Eye (tissue), 1 donor: Measurements from ENCODE around the gene MYBBP1A.

Source experiments
- DNase-seq: peaks from one replicate; pipeline ENCODE4 v3.0.0-alpha.2; 2015

The MYBBP1A gene

GRCh38 chr17:4498461-4499397 is 56.5 kb downstream of the MYBBP1A start, which contains the start of gene SPNS2:
SPNS2 (plus strand) TSS chr17:4498881; CDS start chr17:4499048, 167 bp downstream.
- peak; percentile 83 for DNase-seq

GRCh38 chr17:4497101-4497824 is 57.9 kb downstream of the MYBBP1A start:
- DNase-seq = no peak

DNA sequence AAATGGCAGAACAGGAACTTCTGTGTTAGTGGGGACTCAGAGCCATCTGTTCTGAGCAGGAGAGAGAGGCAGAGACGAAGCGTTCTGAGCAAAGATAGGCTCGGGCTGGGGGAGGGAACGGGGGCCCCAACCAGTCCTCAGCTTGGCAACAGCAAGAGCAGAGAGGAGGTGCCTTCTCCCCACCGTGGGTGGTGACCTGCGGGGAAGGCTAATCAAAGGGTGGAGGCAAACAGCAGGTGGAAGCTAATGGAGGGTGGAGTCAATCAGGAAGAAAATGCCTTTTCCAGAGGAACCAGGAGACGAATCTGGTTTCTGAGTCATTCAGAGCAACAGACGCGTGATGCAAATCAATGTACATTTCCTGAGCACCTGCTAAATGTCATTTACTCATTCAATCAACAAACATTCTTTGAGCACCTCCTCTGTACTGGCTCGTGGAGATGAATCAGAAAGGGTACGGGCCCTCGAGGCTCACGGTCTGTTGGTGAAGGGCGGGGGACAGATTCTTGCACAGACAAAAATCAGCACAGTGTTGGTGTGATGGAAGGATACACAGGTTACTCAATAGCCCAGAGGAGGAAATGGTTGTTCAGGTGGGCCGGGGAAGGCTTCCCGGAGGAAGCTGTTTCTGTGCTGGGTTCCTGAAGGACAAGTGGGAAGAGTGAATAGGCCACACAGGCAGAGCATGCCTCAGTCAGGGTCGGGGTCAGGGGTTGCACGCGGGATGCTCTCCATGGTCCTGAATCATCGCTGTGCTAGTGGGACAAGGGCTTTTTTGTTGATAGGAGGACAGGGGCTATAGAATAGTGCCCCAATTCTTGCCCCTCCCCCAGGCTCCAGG is 62.2 kb downstream of the MYBBP1A start:
- peak; percentile 90 for DNase-seq

DNA sequence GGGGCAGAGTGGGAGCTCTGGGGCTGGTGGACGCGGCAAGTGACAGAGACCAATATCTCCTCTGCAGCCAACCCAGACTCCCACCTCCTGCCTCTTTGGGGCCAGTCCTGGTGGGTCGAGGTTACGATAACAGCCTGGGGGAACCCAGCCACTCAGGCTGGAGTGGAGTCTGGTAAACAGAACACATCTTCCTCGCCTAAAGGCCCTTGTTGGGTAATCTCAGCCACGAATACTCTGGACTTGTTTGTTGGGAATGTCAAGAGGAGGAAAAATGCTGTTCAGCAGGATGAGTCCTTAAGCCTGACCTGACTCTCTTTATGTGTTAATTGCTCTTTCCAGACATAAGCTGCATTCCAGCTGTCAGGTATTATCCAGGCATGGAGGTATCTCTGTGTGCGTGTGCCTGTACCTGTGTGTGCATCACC is 64.5 kb downstream of the MYBBP1A start:
- no peak for DNase-seq

DNA sequence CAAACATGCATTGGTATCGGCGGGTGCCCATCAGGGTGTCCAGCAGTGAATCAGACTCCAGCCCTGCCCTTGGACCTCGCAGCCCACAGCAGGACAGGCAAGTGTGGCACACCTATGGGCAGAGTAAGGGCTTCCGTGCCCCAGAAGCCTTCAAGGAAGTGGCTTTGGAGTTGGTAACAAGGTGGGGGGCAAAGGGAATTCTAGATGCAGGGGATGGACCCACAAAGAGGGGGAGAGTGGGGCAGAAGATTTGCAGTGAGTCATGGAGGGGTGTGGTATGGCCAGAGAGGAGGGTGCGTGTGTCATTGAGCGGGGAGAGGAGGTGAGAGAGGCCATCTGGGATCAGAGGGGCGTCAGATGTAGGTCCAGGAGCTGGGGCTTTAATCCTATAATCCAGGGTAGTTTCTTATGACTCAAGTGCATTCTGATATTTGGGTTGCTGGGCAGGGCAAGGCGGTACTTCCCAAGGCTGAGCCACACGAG is 65.0 kb downstream of the MYBBP1A start:
- DNase-seq = no peak

DNA sequence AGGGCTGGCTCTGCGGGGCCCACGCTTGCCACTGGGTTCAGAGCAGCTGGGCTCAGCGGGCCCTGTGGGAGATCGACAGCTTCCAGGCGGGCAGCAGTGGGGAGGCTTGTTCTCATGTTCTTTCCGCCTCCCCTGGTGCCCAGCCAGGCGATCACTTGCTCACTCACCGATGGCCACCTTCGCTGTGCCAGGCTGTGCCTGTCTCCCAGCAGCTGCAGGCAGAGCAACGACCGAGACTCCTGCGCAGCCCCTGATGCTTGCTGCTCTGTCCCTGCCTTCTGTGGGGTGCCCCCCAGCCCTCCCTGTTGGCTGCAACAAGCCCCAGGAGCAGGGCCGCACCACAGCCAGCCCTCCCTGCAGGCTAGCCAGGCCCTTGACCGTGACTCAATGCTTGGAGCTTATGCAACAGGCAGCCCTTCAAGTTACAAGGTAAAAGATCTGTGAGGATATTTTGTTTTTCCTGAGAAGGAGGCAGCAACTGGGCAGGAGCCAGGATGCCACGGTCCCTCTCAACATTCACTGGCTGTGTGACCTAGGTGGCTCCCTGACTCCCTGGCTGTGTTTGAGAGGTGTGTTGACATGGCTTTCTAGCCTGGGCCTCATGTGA is 66.1 kb downstream of the MYBBP1A start:
- DNase-seq = no peak
